GM18861 (cell line): ENCODE data around the gene TMEM240.
"Not testable (repeated sequence)": the region's sequence is repeated elsewhere in the genome, so short reads cannot be mapped to it uniquely, and the experiment has no call there.

ENCODE experiments used
- ATAC-seq: cut with Tn5 transposase; IDR thresholded peaks from one replicate; pipeline ENCODE4 v1.9.1; 2021; ENCODE audit not compliant: unreplicated experiment

The TMEM240 gene

DNA sequence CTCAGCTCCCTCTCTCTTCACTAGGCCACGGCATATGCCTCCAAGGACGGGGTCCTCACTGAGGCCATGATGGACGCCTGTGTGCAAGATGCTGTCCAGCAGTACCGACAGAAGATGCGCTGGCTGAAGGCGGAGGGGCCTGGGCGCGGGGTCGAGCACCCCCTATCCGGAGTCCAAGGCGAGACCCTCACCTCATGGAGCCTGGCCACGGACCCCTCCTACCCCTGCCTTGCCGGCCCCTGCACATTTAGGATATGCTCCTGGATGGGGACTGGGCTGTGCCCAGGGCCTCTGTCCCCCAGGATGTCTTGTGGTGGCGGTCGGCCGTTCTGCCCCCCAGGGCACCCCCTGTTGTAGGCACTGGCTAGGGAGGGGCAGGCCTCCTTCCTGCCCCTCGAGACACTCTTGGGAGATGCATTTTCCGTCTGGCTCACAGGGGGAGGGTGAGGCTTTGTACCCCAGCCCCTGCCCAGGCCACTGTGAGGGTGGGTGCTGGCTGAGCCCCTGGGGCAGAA, 44.9 kb downstream of the TMEM240 start:
- not testable (repeated sequence) for ATAC-seq

DNA sequence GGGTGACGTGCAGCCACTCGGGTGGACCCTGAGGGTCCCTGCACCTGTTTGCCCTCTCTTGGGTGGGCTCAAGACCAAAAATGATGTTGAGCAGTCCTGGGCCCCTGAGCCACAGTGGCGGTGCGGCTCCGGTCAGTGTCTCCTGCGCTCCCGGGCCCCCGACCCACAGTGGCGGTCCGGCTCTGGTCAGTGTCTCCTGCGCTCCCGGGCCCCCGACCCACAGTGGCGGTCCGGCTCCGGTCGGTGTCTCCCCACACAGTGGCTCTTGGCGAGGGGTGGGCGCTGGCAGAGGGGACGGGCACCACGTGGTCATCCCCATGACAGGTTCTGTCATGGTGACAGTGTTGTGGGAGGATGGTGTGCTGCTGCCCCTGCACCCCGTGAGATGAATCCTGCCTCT, 46.1 kb downstream of the TMEM240 start:
- not testable (repeated sequence) for ATAC-seq

GRCh38 chr1:1491601-1492000, 48.8 kb downstream of the TMEM240 start:
- ATAC-seq, result no peak

DNA sequence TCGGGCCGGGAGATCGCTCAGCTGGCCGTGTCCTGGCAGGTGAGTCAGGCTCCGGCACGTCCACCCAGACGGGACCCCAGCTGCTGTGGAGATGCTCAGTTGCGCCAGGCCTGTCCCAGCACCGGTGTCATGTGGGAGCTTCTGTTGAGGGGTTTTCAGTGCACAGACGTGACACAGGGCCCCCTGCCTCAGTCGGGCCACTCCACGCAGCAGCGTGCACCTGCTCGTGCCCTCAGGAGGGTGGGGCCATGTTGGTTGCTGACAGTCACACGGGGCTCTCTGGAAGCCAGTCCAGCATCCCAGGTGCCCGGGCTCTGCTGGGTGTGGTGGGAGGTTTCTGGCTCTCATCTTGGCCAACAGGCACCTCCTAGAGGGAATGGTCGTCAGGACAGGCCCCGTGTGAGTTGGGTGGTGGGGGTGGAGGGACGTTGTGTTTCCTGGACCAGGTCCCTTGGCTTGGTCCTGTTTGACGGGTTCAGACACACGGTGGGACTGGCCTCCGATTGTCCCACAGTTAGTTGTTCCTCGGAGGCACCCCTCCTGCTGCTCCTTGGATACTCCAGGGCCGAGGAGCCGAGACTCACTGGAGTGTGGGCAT, 49.7 kb downstream of the TMEM240 start:
- ATAC-seq, result no peak

DNA sequence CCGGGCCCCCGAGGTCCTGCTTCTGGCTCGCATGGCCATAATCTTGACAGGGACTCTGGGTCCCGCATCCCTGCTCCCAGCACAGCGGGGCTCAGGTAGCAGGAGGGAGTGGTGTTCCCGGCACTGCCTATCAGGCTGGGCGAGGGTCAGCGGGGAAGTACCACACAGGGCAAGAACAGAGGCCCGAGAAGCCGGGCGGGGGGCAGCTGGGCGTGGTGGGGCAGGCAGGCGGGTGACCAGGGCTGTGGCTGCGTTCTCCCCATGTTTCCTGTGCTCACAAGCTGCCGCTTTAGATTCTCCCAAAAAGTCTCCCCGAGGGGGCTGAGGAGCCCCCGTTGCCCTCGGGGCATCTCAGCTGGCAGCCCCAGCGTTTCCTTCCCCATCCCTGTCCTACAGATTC, 50.6 kb downstream of the TMEM240 start:
- no peak for ATAC-seq

- no peak for ATAC-seq
Measured at GRCh38 chr1:1489231-1489630, 51.2 kb downstream of the TMEM240 start.

DNA sequence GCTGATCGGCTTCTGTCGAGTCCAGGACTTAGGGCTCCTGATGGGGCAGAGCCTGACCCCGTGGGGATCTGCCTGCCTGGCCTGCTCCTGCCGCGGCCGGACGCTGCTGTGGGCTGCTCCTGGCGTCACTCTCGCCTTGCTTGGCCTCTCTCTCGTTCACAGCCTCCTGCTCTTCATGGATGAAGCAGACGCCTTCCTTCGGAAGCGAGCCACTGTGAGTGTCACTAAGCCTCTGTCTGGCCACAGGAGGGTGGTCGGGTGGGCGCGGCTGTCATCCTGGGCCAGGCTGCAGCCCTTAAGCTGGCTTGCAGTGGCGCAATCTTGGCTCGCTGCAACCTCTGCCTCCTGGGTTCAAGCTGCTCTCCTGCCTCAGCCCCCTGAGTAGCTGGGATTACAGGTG, 52.7 kb downstream of the TMEM240 start:
- ATAC-seq, result no peak

DNA sequence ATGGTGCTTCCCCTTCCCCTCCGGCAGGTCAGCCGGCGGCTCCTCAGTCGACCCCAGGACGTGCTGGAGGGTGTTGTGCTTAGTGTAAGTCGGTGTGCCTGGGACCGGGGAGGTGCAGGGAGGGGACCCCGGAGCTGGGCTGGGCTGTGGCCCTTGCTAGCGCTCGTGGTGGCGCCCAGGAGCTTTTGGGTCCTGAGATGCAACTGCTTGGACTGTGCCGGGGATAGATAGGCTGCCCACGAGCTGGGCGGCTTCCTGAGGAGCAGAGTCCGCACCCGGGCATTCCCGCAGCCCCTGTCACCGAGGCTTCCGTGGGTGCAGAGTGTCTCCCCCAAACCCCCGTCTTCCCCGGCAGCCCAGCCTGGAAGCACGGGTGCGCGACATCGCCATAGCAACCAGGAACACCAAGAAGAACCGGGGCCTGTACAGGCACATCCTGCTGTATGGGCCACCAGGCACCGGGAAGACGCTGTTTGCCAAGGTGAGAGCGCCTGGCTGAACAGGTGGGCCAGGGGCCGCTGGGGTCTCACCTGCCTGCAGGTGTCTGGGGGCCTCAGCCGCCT, 54.6 kb downstream of the TMEM240 start:
- not testable (repeated sequence) for ATAC-seq

DNA sequence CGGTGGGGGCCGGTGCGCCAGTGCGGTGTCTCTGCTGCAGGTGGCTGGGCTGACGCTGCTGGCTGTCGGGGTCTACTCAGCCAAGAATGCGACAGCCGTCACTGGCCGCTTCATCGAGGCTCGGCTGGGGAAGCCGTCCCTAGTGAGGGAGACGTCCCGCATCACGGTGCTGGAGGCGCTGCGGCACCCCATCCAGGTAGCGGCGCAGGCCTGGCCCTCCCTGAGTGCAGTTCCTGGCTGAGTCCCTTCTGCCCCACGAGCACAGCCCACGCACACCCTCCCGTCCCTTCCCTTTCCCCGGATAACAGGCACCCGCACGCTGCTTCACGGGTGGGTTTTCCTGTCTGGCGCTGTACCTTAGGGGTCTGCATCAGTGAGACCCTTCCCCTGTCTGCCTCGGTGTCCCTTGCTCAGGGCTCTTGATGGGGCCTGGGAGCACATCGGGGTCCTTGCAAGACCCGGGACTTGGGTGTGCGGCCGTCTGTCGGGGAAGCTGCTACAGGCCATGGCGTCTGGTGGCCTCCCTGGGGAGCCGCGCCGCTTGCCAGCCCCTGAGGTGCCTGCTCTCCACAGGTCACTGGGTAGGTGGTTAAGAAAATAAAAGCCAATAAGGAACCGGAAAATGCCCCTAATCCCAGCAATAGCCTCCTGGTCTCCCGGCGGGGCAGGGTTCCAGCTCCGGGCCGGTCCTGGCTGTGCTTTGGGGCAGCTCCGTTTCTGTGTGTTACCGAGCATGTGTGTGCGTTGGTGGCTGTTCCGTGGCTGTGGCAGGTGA, 55.3 kb downstream of the TMEM240 start:
- ATAC-seq, result not testable (repeated sequence)
